ENCODE results near the gene DNAJC27.
"Not testable (repeated sequence)": the region's sequence is repeated elsewhere in the genome, so short reads cannot be mapped to it uniquely, and the experiment has no call there.

The DNAJC27 gene

DNA sequence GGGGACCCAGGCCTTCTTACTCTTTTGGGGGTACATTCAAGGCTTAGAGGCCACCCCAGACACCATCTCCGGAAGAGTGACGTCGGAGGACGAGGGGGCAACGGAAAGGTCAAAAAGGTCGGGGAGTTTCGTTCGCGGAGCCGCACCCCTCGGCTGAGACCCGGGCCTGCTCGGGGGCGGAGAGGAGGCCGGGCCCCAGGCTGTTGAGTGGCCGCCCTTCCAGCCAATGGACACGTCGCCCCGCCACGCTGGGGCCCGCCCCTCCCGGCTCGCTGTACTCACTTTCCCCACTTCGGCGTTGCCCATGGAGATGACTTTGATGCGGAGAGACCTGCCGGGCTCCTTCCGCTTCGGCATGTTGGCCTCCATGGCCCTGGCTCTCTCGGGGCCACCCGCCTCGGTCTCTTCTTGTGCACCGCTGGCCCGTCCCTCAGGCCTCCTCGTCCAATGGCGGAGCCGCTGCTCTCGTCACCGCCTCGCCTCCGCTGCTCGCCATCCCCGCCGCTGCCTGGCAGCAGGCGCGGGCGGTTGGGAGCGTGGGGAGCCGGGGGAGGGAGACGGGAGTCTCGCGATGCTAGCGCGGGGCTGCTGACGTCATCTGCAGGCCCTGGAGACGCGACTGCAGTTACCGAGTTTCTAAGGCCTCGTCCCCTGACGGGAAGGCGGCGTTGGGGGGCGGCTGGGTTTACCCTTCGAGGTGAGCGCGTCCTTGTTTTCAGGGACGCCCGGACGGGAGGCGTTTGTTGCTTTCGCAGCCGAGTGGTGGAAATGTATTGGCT, at the start of gene DNAJC27:
Gene DNAJC27 (minus strand): TSS at position 420 of the 779 bp plus-strand sequence. CDS start 51 bp downstream, at position 369.
- Histone ChIP-seq H3K36me3 (ENCODE audit: control insufficient read depth in 2 of 2, insufficient read depth in 2 of 2, low read length in 2 of 2) (no peaks in the 10 kb centered on the region), H3K9me3 (ENCODE audit: control insufficient read depth in 2 of 2, low read length in 2 of 2) (no peaks in the 10 kb centered on the region), H3K27me3 (ENCODE audit: control insufficient read depth in 2 of 2, insufficient read depth in 2 of 2, low read length in 2 of 2) (no peaks in the 10 kb centered on the region), H3K27ac (ENCODE audit: low read depth in 2 of 2, low read length in 2 of 2) (peak within 1 kb of the TSS; percentile 98 to 99), H3K9ac (ENCODE audit: low read depth in 1 of 2, low read length in 2 of 2) (peak within 1 kb of the TSS; percentile 97 to 100), H3K4me3 (ENCODE audit: low read length in 2 of 2) (peak within 1 kb of the TSS; percentile 94 to 98), H3K4me1 (ENCODE audit: control insufficient read depth in 2 of 2, insufficient read depth in 2 of 2, low read length in 2 of 2) (no peaks in the 10 kb centered on the region)

- no peak overlapping the region for H3K27ac ChIP-seq (ENCODE audit: low read depth in 2 of 2, low read length in 2 of 2)
- no peaks in the 10 kb centered on the region for H3K4me1 ChIP-seq (ENCODE audit: control insufficient read depth in 2 of 2, insufficient read depth in 2 of 2, low read length in 2 of 2)
- no peak overlapping the region for H3K4me3 ChIP-seq (ENCODE audit: low read length in 2 of 2)
- H3K9me3 ChIP-seq (ENCODE audit: control insufficient read depth in 2 of 2, low read length in 2 of 2): no peaks in the 10 kb centered on the region
- H3K27me3 ChIP-seq (ENCODE audit: control insufficient read depth in 2 of 2, insufficient read depth in 2 of 2, low read length in 2 of 2): no peaks in the 10 kb centered on the region
- no peak overlapping the region for H3K9ac ChIP-seq (ENCODE audit: low read depth in 1 of 2, low read length in 2 of 2)
- no peaks in the 10 kb centered on the region for H3K36me3 ChIP-seq (ENCODE audit: control insufficient read depth in 2 of 2, insufficient read depth in 2 of 2, low read length in 2 of 2)
Measured at GRCh38 chr2:25018681-25019080, 46.9 kb upstream of the DNAJC27 start.

DNA sequence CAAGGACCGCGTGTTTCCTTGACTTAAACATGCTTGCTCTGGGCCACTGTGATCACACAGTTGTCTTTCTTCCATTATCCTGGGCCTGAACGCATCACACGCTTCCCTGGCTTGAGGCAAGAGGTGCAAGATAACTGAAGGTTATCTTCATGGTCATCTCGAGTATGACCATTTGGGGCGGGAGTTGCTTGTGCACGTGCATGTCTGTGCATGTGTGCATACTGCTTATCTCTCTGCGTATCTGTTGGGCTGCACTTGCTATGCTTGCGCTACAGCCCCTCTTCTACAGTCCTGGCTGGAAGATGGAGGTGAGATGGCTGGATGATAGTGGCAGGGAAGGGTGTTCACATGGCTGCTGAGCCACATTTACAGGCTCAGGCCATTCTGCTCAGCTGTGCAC, 42.9 kb upstream of the DNAJC27 start:
- H3K4me1 ChIP-seq (ENCODE audit: control insufficient read depth in 2 of 2, insufficient read depth in 2 of 2, low read length in 2 of 2): no peaks in the 10 kb centered on the region
- H3K27me3 ChIP-seq (ENCODE audit: control insufficient read depth in 2 of 2, insufficient read depth in 2 of 2, low read length in 2 of 2): no peaks in the 10 kb centered on the region
- H3K27ac ChIP-seq (ENCODE audit: low read depth in 2 of 2, low read length in 2 of 2): no peak overlapping the region
- H3K4me3 ChIP-seq (ENCODE audit: low read length in 2 of 2): no peak overlapping the region
- H3K9ac ChIP-seq (ENCODE audit: low read depth in 1 of 2, low read length in 2 of 2): no peak overlapping the region
- no peaks in the 10 kb centered on the region for H3K9me3 ChIP-seq (ENCODE audit: control insufficient read depth in 2 of 2, low read length in 2 of 2)
- H3K36me3 ChIP-seq (ENCODE audit: control insufficient read depth in 2 of 2, insufficient read depth in 2 of 2, low read length in 2 of 2): no peaks in the 10 kb centered on the region

GRCh38 chr2:25011342-25011741, 39.6 kb upstream of the DNAJC27 start:
- H3K36me3 ChIP-seq (ENCODE audit: control insufficient read depth in 2 of 2, insufficient read depth in 2 of 2, low read length in 2 of 2); H3K27me3 ChIP-seq (ENCODE audit: control insufficient read depth in 2 of 2, insufficient read depth in 2 of 2, low read length in 2 of 2); H3K4me1 ChIP-seq (ENCODE audit: control insufficient read depth in 2 of 2, insufficient read depth in 2 of 2, low read length in 2 of 2); H3K4me3 ChIP-seq (ENCODE audit: low read length in 2 of 2); H3K9me3 ChIP-seq (ENCODE audit: control insufficient read depth in 2 of 2, low read length in 2 of 2); H3K27ac ChIP-seq (ENCODE audit: low read depth in 2 of 2, low read length in 2 of 2); H3K9ac ChIP-seq (ENCODE audit: low read depth in 1 of 2, low read length in 2 of 2): not testable (repeated sequence)

GRCh38 chr2:25009954-25010353, 38.2 kb upstream of the DNAJC27 start:
- Histone ChIP-seq H3K9me3 (ENCODE audit: control insufficient read depth in 2 of 2, low read length in 2 of 2) (no peaks in the 10 kb centered on the region), H3K36me3 (ENCODE audit: control insufficient read depth in 2 of 2, insufficient read depth in 2 of 2, low read length in 2 of 2) (no peaks in the 10 kb centered on the region), H3K27me3 (ENCODE audit: control insufficient read depth in 2 of 2, insufficient read depth in 2 of 2, low read length in 2 of 2) (no peaks in the 10 kb centered on the region), H3K4me1 (ENCODE audit: control insufficient read depth in 2 of 2, insufficient read depth in 2 of 2, low read length in 2 of 2) (no peaks in the 10 kb centered on the region), H3K27ac (ENCODE audit: low read depth in 2 of 2, low read length in 2 of 2) (no peak overlapping the region), H3K4me3 (ENCODE audit: low read length in 2 of 2) (no peak overlapping the region), H3K9ac (ENCODE audit: low read depth in 1 of 2, low read length in 2 of 2) (no peak overlapping the region)

- Histone ChIP-seq H3K36me3 (ENCODE audit: control insufficient read depth in 2 of 2, insufficient read depth in 2 of 2, low read length in 2 of 2) (no peaks in the 10 kb centered on the region), H3K4me1 (ENCODE audit: control insufficient read depth in 2 of 2, insufficient read depth in 2 of 2, low read length in 2 of 2) (no peaks in the 10 kb centered on the region), H3K4me3 (ENCODE audit: low read length in 2 of 2) (no peak overlapping the region), H3K9me3 (ENCODE audit: control insufficient read depth in 2 of 2, low read length in 2 of 2) (no peaks in the 10 kb centered on the region), H3K27me3 (ENCODE audit: control insufficient read depth in 2 of 2, insufficient read depth in 2 of 2, low read length in 2 of 2) (no peaks in the 10 kb centered on the region), H3K27ac (ENCODE audit: low read depth in 2 of 2, low read length in 2 of 2) (no peak overlapping the region), H3K9ac (ENCODE audit: low read depth in 1 of 2, low read length in 2 of 2) (no peak overlapping the region)
Measured at GRCh38 chr2:25002066-25002465, 30.3 kb upstream of the DNAJC27 start.

DNA sequence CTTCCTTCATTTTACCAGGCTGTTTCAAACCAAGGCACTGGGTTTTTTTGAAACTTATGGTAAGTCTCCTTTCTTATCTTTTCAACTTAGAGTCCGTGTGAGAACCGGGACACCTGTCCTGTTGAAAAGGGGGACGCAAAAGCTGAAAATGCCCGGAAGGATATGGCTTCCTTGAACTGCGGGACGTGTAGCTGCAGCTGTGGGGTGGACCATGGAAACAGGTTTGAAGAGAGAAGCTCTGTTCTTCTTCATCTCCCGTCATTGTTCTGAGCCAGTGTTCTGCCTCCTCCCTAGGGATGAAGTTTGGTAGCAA, 29.5 kb upstream of the DNAJC27 start:
- H3K36me3 ChIP-seq (ENCODE audit: control insufficient read depth in 2 of 2, insufficient read depth in 2 of 2, low read length in 2 of 2): no peaks in the 10 kb centered on the region
- H3K4me3 ChIP-seq (ENCODE audit: low read length in 2 of 2): no peak overlapping the region
- H3K9ac ChIP-seq (ENCODE audit: low read depth in 1 of 2, low read length in 2 of 2): no peak overlapping the region
- H3K9me3 ChIP-seq (ENCODE audit: control insufficient read depth in 2 of 2, low read length in 2 of 2): no peaks in the 10 kb centered on the region
- H3K27me3 ChIP-seq (ENCODE audit: control insufficient read depth in 2 of 2, insufficient read depth in 2 of 2, low read length in 2 of 2): no peaks in the 10 kb centered on the region
- H3K27ac ChIP-seq (ENCODE audit: low read depth in 2 of 2, low read length in 2 of 2): no peak overlapping the region
- no peaks in the 10 kb centered on the region for H3K4me1 ChIP-seq (ENCODE audit: control insufficient read depth in 2 of 2, insufficient read depth in 2 of 2, low read length in 2 of 2)

GRCh38 chr2:25000503-25001324, 29.0 kb upstream of the DNAJC27 start:
- no peak overlapping the region for H3K4me3 ChIP-seq (ENCODE audit: low read length in 2 of 2)
- no peaks in the 10 kb centered on the region for H3K27me3 ChIP-seq (ENCODE audit: control insufficient read depth in 2 of 2, insufficient read depth in 2 of 2, low read length in 2 of 2)
- no peak overlapping the region for H3K9ac ChIP-seq (ENCODE audit: low read depth in 1 of 2, low read length in 2 of 2)
- no peaks in the 10 kb centered on the region for H3K36me3 ChIP-seq (ENCODE audit: control insufficient read depth in 2 of 2, insufficient read depth in 2 of 2, low read length in 2 of 2)
- H3K9me3 ChIP-seq (ENCODE audit: control insufficient read depth in 2 of 2, low read length in 2 of 2): no peaks in the 10 kb centered on the region
- H3K27ac ChIP-seq (ENCODE audit: low read depth in 2 of 2, low read length in 2 of 2): no peak overlapping the region
- no peaks in the 10 kb centered on the region for H3K4me1 ChIP-seq (ENCODE audit: control insufficient read depth in 2 of 2, insufficient read depth in 2 of 2, low read length in 2 of 2)

DNA sequence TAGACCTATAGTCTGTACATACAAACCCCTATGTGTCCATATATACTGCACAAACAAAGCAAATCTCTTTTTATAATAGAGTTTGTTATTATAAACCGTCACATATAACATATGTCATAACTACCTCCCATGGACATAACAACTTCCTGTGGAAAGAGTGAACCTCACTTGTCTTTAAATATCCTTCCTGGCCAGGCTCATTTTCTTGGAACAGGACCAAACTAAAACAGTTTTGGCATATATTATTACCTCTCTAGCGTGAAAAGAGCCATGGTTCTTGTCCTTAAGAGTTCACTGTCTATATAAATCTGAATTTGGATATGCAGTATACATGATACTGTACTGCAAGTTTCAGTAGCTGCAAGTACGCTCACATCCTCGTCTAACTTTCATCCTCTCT, 28.3 kb upstream of the DNAJC27 start:
- H3K27ac ChIP-seq (ENCODE audit: low read depth in 2 of 2, low read length in 2 of 2): no peak overlapping the region
- H3K4me1 ChIP-seq (ENCODE audit: control insufficient read depth in 2 of 2, insufficient read depth in 2 of 2, low read length in 2 of 2): no peaks in the 10 kb centered on the region
- no peaks in the 10 kb centered on the region for H3K27me3 ChIP-seq (ENCODE audit: control insufficient read depth in 2 of 2, insufficient read depth in 2 of 2, low read length in 2 of 2)
- H3K9me3 ChIP-seq (ENCODE audit: control insufficient read depth in 2 of 2, low read length in 2 of 2): no peaks in the 10 kb centered on the region
- no peak overlapping the region for H3K9ac ChIP-seq (ENCODE audit: low read depth in 1 of 2, low read length in 2 of 2)
- H3K4me3 ChIP-seq (ENCODE audit: low read length in 2 of 2): no peak overlapping the region
- H3K36me3 ChIP-seq (ENCODE audit: control insufficient read depth in 2 of 2, insufficient read depth in 2 of 2, low read length in 2 of 2): no peaks in the 10 kb centered on the region

DNA sequence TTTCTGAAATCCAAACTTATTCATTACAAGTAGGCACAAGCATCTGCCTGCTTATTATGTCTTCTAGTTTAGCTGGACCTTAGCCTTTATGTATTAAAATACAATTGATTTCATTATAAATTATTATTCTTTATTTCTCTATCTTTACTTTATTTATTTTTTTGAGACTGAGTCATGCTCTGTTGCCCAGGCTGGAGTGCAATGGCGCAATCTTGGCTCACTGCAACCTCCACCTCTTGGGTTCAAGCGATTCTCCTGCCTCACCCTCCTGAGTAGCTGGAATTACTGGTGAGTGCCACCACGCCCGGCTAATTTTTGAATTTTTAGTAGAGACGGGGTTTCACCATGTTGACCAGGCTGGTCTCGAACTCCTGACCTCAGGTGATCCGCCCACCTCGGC, 27.3 kb upstream of the DNAJC27 start:
- H3K9ac ChIP-seq (ENCODE audit: low read depth in 1 of 2, low read length in 2 of 2); H3K27ac ChIP-seq (ENCODE audit: low read depth in 2 of 2, low read length in 2 of 2); H3K27me3 ChIP-seq (ENCODE audit: control insufficient read depth in 2 of 2, insufficient read depth in 2 of 2, low read length in 2 of 2); H3K9me3 ChIP-seq (ENCODE audit: control insufficient read depth in 2 of 2, low read length in 2 of 2); H3K36me3 ChIP-seq (ENCODE audit: control insufficient read depth in 2 of 2, insufficient read depth in 2 of 2, low read length in 2 of 2); H3K4me1 ChIP-seq (ENCODE audit: control insufficient read depth in 2 of 2, insufficient read depth in 2 of 2, low read length in 2 of 2); H3K4me3 ChIP-seq (ENCODE audit: low read length in 2 of 2): not testable (repeated sequence)
